ENCODE results near the gene MYOZ3. TPM values are rescaled to one million over a fixed set of nuclear protein-coding genes. Genes with fewer than 3 reads are reported as not detected.

MYOZ3 gene
- total and polyA plus RNA-seq, 10 of the 15 experiments (the other 5 are each of a cell fraction or from before 2014, with no cell fraction given) = 0.04 to 1.1 (median 0.10) TPM; not detected in 4

- TF ChIP-seq ZBTB4 (CRISPR knock-in tag; IDR thresholded peaks at IDR 0.05) (no peak), NFYA (IDR thresholded peaks at IDR 0.05; ENCODE audit: borderline replicate concordance, low read depth, low read length) (no peak), CEBPB (IDR thresholded peaks at IDR 0.05; ENCODE audit: borderline replicate concordance in 1 of 2, low read depth in 2 of 2, low read length in 2 of 2) (no peak), ZNF592 (IDR thresholded peaks at IDR 0.05) (no peak), CHD1 (IDR thresholded peaks at IDR 0.05; ENCODE audit: low read depth, low read length) (no peak), SPI1 (IDR thresholded peaks at IDR 0.05; ENCODE audit: borderline replicate concordance, insufficient read depth, low read depth, low read length) (no peak), BCL11A (IDR thresholded peaks at IDR 0.05; ENCODE audit: low read depth, low read length) (no peak), TARDBP (IDR thresholded peaks at IDR 0.05; ENCODE audit: borderline replicate concordance) (no peak), TCF12 (IDR thresholded peaks at IDR 0.05; ENCODE audit: low read depth, low read length) (peak; percentile 67; the same call in 1 of the 2 replicates), MYC (IDR thresholded peaks at IDR 0.05; ENCODE audit: insufficient read depth, insufficient read length, insufficient replicate concordance, low read length, severe bottlenecking) (no peak), E2F4 (IDR thresholded peaks at IDR 0.05; ENCODE audit: low read depth, low read length) (no peak), ZNF24 (IDR thresholded peaks at IDR 0.05) (no peak), E2F8 (IDR thresholded peaks at IDR 0.05; ENCODE audit: low read depth, partially characterized antibody) (no peak), ZNF622 (IDR thresholded peaks at IDR 0.05) (no peak), HDAC2 (IDR thresholded peaks at IDR 0.05) (no peak), KAT2A (conservative IDR thresholded peaks at IDR 0.05; ENCODE audit: control insufficient read depth, low read depth, low read length) (no peak)
Observed at GRCh38 chr5:150656191-150657132, 4.6 kb upstream of the MYOZ3 start (continued).
